Transverse colon (tissue), 4 donors: ENCODE measurements around the gene NAP1L5. TPM values are rescaled to one million over a fixed set of nuclear protein-coding genes. Genes with fewer than 3 reads are reported as not detected.

Experiments
- DNase-seq: peaks from one replicate; pipeline ENCODE4 v3.0.0-alpha.2; 2019
- H3K27ac ChIP-seq, 4 donors: fragments of 200-600 bp; sonication (generic); 2 replicates each; pipeline ENCODE4 v1.5.1; 2016 to 2018; ENCODE audit warnings: inconsistent platforms in 4 of 4
- H3K27me3 ChIP-seq: fragments of 200-600 bp; sonication (generic); 2 replicates; pipeline ENCODE4 v1.5.1; 2017; ENCODE audit warnings: inconsistent platforms
- H3K36me3 ChIP-seq, 4 donors: fragments of 200-600 bp; sonication (generic); 2 replicates each; pipeline ENCODE4 v1.5.1; 2017 to 2019; ENCODE audit warnings: inconsistent platforms in 4 of 4
- H3K4me1 ChIP-seq, 4 donors: fragments of 200-600 bp; sonication (generic); 2 replicates each; pipeline ENCODE4 v1.5.1; 2017 to 2020; ENCODE audit warnings: inconsistent platforms in 4 of 4
- H3K4me3 ChIP-seq, 4 donors: fragments of 200-600 bp; sonication (generic); 1 replicate in 1 of 4; 2 replicates in 3 of 4; pipeline versions ENCODE4 v1.5.1 to v1.6.1; 2017 to 2019; ENCODE audit warnings: inconsistent platforms in 4 of 4
- H3K9me3 ChIP-seq, 2 donors: fragments of 200-600 bp; sonication (generic); 2 replicates each; pipeline ENCODE4 v1.5.1; 2017 to 2019; ENCODE audit warnings: inconsistent platforms in 2 of 2
- EP300 ChIP-seq: sonication (generic); formaldehyde crosslinking; IDR thresholded peaks from one replicate; pipeline ENCODE4 v1.6.1; 2017; ENCODE audit warnings: antibody characterized with exemption, low read depth
- POLR2A ChIP-seq: fragments of 450-650 bp; IDR thresholded peaks from one replicate; pipeline ENCODE4 v1.6.1; 2016; ENCODE audit warnings: antibody characterized with exemption, mild to moderate bottlenecking, moderate library complexity
- POLR2AphosphoS5 ChIP-seq, 3 donors: sonication (generic); formaldehyde crosslinking; IDR thresholded peaks; one replicate each; pipeline ENCODE4 v1.6.1; 2016; ENCODE audit warnings: antibody characterized with exemption in 3 of 3
- WGBS, 2 donors: methylation state at CpG; one replicate each; pipeline ENCODE4 v1.1.5; 2018; ENCODE audit warnings: low coverage in 1 of 2; 5-methylcytosine and 5-hydroxymethylcytosine counted together
- in situ Hi-C, 4 donors: fragments of 200-750 bp; cut with MboI; loops; one replicate each; pipeline versions ENCODE4 v1.15.0 to v1.15.1; 2017; ENCODE audit warnings: low sequenced_read_pairs in 3 of 4, low pct_ligation_motif_present in 1 of 4, low pct_unique_long_range_greater_than_20kb in 1 of 4
- intact Hi-C: fragments of 100-400 bp; cut with DNase I; formaldehyde crosslinking; loops from one replicate; pipeline ENCODE4 v1.15.1; 2023; ENCODE audit warnings: low total_unique reads
- total RNA-seq, 4 donors: library from RNA; depleted of rRNA; stranded (reverse); fragments of >200 nt; gene quantifications; one replicate each; pipeline ENCODE4 v1.1.0, GENCODE V29; 2016
- TF ChIP-seq, protein P1 (sequence below), 5 experiments: fragments of 200-600 bp in 3 of 5; fragments of 450-650 bp in 2 of 5; sonication (generic) in 3 of 5; IDR thresholded peaks; 1 replicate in 2 of 5; 2 replicates in 3 of 5; pipeline ENCODE4 v1.5.1; 2016 to 2017; ENCODE audit warnings: antibody characterized with exemption in 5 of 5, inconsistent platforms in 3 of 5, mild to moderate bottlenecking in 2 of 5, moderate library complexity in 1 of 5

Gene NAP1L5
- total RNA-seq, 4 donors from 2014 or later: 3.5 TPM; not detected in 2

DNA sequence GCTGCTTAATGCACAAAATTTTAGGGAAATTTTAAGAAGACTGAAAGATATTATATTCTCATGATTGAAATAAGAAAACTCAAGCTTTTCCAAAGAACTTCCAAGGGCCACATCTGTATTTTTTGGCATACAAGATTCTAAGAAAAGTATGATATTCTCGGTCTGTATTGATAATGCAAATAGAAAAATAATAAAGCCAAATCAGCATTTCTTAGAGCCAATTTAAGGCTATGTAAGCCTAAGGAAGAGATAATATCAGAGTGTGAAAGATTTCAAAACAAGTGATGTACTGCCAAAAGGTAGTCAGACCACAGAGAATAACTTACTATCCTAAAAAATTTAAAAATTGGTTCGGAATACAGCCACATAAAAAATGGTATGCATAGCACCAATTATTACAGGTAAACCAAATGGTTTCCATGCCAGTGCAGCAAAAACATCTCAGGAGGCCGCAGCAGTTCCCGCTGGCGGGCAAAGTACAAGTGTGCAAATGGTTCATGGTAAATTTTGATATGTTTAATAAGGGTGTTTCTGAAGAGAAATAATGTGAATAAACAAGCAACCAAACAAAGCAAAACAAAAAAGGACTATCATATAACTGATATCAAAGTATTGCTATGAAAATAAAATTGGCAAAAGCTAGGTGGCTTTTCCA, 35.2 kb upstream of the NAP1L5 start:
- intact Hi-C loops: no loop called here
- DNase-seq: no peak
- H3K27me3 ChIP-seq: no peaks in the 10 kb centered on the region
- WGBS, 2 donors: 96 to 99% methylated on average over 4 to 5 of the region's 5 CpGs
- H3K9me3 ChIP-seq: no peaks in the 10 kb centered on the region
- H3K27ac ChIP-seq: no peak overlapping the region
- TF ChIP-seq EP300: no peak
- TF ChIP-seq POLR2A: no peak
- TF ChIP-seq POLR2AphosphoS5 (IDR thresholded peaks at IDR 0.05): no peak
- TF ChIP-seq, protein P1, sequence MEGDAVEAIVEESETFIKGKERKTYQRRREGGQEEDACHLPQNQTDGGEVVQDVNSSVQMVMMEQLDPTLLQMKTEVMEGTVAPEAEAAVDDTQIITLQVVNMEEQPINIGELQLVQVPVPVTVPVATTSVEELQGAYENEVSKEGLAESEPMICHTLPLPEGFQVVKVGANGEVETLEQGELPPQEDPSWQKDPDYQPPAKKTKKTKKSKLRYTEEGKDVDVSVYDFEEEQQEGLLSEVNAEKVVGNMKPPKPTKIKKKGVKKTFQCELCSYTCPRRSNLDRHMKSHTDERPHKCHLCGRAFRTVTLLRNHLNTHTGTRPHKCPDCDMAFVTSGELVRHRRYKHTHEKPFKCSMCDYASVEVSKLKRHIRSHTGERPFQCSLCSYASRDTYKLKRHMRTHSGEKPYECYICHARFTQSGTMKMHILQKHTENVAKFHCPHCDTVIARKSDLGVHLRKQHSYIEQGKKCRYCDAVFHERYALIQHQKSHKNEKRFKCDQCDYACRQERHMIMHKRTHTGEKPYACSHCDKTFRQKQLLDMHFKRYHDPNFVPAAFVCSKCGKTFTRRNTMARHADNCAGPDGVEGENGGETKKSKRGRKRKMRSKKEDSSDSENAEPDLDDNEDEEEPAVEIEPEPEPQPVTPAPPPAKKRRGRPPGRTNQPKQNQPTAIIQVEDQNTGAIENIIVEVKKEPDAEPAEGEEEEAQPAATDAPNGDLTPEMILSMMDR (IDR thresholded peaks at IDR 0.05): no peak
- no peak overlapping the region for H3K4me3 ChIP-seq
- H3K4me1 ChIP-seq: peaks cover 0 to 8% (median 4%) of the 10 kb centered on the region in 4 donors
- in situ Hi-C loops: no loop called here
- H3K36me3 ChIP-seq: peaks cover 0 to 47% (median 16%) of the 10 kb centered on the region in 4 donors

DNA sequence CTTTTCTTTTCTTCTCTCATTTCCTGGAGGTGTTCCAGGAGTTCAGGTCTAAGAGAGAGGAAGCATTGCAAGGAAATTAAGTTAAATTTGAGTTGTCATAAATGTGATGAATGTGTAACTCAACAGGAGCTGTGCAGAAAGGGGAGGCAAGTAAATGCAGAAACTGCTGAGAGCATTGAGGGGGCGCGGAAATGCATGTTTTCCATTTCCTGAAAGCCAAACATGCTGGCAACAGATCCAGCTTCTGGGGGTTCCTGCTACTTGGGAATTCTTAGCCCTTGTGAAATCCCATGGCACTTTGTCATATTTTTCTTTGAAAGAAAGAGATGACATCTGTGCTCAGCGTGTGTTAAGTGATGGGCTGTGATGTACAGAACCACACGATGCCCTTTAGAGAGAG, 33.8 kb upstream of the NAP1L5 start:
- Histone ChIP-seq H3K36me3 (peaks cover 0 to 57% (median 19%) of the 10 kb centered on the region in 4 donors), H3K4me1 (no peaks in the 10 kb centered on the region), H3K9me3 (no peaks in the 10 kb centered on the region), H3K4me3 (no peak overlapping the region), H3K27me3 (no peaks in the 10 kb centered on the region), H3K27ac (no peak overlapping the region)
- in situ Hi-C loops (no loop called here), intact Hi-C loops (no loop called here)
- 90 to 97% methylated on average over 4 of the region's 4 CpGs for WGBS, 2 donors
- DNase-seq: no peak
- no peak for TF ChIP-seq POLR2AphosphoS5 (IDR thresholded peaks at IDR 0.05)
- TF ChIP-seq EP300: no peak
- TF ChIP-seq, protein P1 (IDR thresholded peaks at IDR 0.05): no peak

DNA sequence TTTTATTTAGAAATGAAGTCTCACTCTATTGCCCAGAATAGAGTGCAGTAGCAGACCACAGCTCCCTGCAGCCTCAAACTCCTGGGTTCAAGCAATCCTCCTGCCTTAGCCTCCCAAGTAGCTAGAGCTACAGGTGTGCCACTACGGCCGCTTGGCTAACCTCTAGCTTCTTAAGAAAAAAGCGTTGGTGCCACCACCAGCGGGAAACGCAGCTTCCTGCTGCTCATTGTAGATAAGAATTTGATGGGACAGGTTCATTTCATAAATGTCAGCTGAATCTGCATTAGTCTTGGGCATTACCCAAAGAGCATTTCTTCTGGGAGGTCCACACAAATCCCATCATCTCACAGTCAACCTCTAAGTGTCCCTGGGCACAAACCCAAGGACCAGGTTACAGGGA, 33.2 kb upstream of the NAP1L5 start:
- no peak for DNase-seq
- in situ Hi-C loops (no loop called here), intact Hi-C loops (no loop called here)
- Histone ChIP-seq H3K27me3 (no peaks in the 10 kb centered on the region), H3K4me3 (no peak overlapping the region), H3K4me1 (no peaks in the 10 kb centered on the region), H3K9me3 (no peaks in the 10 kb centered on the region), H3K36me3 (peaks cover 0 to 57% (median 19%) of the 10 kb centered on the region in 4 donors), H3K27ac (no peak overlapping the region)
- TF ChIP-seq, protein P1 (IDR thresholded peaks at IDR 0.05): no peak
- TF ChIP-seq POLR2A: no peak
- TF ChIP-seq EP300: no peak
- no peak for TF ChIP-seq POLR2AphosphoS5 (IDR thresholded peaks at IDR 0.05)
- WGBS, 2 donors: 97% methylated on average over 5 of the region's 5 CpGs; no CpG with 5 or more reads in 1 of the 2 donors

DNA sequence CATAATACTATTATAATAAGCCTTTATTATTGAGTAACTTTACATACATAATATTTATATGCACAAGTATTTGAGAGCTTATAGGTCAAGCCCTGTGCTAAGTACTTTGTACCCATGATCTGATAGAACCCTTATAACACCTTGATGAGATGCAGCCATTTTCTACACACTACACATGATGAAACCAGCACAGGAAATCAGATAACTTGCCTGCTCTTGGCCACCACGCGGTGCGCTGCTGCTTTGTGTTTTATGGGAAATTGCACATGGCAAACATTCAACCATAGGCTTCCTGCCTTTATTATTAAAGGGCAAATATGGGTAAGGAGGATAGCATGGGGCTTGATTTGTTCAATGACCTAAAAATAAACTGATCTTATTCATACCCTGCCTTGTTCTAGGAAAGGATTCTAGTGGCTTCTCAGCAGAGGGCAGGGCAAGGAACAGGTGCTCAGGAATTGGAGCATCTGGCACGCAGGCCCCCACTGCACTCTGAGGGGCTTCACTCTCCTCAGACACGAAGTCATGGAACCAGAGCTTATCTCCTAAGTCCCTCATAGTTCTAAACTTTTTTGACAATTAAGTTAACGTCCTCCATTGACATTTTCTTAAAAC, 31.6 kb upstream of the NAP1L5 start:
- Histone ChIP-seq H3K9me3 (no peaks in the 10 kb centered on the region), H3K27ac (no peak overlapping the region), H3K4me3 (no peak overlapping the region), H3K36me3 (peaks cover 0 to 57% (median 19%) of the 10 kb centered on the region in 4 donors), H3K27me3 (no peaks in the 10 kb centered on the region), H3K4me1 (no peaks in the 10 kb centered on the region)
- DNase-seq: no peak
- WGBS, 2 donors: 82 to 89% methylated on average over 5 to 6 of the region's 6 CpGs
- intact Hi-C loops (no loop called here), in situ Hi-C loops (no loop called here)
- TF ChIP-seq POLR2AphosphoS5 (IDR thresholded peaks at IDR 0.05) (no peak), POLR2A (no peak), EP300 (no peak)
- TF ChIP-seq, protein P1 (IDR thresholded peaks at IDR 0.05): no peak
